HG02884 (cell line): Measurements from ENCODE around the gene DYNC1I1.

Source experiments
- ATAC-seq: cut with Tn5 transposase; IDR thresholded peaks from one replicate; pipeline ENCODE4 v1.9.1; 2021; ENCODE audit warnings: mild to moderate bottlenecking, moderate library complexity; ENCODE audit not compliant: unreplicated experiment

DYNC1I1 gene

DNA sequence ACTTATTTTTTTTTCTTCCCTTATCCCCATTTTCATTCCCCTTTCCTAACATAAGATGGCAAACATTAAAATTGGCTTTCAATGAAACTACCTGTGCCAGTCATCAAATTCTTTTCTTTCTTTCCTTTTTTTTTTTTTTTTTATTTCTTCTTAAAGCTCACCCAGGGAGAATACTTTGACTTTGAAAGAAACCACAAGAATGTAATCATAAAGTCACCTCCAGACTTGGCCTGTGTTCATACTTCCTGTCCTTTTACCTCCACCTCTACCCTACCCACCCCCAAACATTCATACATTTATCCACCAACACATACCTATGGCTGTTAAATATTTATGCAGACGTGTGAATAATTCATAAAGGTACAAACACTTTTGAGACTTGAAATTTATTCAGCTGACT, 295.0 kb downstream of the DYNC1I1 start:
- ATAC-seq, result no peak

DNA sequence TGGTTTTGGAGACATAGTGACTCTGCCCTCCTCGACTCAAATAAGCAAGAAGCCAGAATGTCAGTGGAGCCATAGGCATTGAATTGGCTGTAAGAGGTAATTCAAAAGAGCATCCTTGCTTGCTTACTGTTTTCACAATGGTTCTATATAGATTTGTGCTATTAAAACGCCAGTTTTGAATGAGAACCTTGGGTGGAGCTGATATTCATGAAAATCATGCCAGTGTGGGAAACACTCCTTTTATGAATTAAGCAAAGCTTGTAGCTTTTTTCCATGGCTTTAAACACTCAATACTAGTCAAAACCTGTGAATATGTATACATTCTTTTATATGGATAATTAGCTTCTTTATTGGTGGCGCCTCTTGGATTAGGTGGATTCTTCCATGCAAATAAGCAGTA, 297.0 kb downstream of the DYNC1I1 start:
- no peak for ATAC-seq

DNA sequence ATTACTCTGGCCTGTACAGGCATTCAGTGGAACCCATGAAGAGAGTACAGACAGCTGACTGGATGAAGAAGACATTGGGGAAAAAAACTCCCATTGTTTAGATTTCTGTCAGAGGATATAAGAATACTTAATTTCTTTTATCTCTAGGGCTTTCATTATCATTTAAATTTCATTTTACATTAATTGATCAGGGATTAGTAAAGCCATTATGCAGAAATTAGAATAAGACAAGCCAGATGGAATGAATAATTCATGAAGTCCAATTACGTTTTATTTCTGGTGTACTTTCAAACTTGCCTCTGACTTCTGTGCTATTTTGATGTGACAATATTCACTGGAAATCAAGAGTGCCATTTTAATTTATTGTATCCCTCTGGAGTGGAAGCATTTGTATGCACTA, 302.5 kb downstream of the DYNC1I1 start:
- ATAC-seq, result no peak

DNA sequence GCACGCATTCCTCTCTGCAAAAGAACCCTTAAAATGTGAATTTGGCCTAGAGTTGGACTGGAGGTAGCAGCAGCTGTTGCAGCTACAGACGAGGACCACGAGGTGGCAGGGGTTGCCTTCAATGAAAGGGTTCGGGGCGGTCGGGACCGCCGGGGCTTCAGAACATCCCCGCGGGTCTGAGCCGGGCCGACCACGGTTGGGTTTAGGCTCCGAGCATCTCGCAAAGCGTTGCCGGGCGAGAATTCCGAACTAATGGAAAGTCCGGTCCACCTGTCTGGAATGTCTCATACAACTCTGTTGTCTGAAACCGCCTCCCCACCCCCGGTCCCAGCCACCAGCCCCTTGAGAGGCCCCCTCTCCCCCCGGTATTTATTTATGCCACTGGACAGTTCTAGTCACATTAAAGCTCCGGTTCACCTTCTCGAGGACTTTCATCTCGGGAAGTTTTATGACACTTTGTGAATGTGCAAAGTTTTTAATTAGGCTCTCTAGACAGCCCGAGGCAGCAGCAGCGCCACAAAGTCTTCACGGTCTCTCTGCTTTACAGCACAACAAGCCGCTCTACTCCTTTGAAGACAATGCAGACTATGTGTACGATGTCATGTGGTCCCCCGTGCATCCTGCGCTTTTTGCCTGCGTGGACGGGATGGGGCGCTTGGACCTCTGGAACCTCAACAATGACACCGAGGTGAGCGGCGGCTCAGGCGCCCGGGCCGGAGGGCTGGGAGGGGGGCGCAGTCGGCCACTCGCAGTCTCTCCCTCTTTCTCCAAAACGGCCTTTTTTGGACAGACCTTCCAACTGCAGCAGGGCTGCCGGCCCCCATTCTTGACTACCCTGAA, 303.4 kb downstream of the DYNC1I1 start:
- ATAC-seq, result peak; percentile 91

DNA sequence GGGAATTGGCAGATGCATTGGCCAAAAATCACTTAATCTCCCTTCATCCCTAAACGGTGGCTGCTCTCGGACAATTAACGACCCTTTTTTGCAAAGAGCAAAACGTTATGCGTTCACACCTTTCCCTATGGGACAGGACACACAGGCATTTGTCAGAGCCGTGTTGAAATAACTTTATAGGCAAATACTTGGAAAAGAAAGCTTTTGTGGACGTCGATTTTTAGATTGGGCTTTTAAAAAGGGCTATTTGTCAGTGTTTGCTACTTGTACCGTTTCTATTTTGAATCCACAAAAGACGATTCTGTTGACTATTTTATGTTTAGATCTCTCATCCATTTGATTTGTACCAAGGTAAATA, 304.0 kb downstream of the DYNC1I1 start:
- ATAC-seq, result no peak

DNA sequence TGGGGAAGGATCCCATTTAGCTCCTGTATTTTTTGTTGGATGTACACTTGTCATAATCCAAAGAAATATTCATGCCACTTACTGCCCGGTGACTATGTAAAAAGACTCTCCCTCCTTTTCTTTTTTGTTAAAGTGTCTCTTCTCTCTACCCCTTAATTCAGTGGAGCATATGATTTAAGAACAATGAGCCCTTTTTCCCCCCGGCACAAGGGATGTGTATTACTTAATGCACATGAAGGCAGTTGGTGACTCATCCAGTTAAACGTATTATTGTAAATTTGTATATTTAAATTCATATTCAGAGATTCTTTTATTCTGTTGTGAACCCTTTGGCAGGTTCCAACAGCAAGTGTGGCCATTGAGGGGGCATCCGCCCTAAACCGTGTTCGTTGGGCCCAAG, 307.7 kb downstream of the DYNC1I1 start:
- no peak for ATAC-seq

DNA sequence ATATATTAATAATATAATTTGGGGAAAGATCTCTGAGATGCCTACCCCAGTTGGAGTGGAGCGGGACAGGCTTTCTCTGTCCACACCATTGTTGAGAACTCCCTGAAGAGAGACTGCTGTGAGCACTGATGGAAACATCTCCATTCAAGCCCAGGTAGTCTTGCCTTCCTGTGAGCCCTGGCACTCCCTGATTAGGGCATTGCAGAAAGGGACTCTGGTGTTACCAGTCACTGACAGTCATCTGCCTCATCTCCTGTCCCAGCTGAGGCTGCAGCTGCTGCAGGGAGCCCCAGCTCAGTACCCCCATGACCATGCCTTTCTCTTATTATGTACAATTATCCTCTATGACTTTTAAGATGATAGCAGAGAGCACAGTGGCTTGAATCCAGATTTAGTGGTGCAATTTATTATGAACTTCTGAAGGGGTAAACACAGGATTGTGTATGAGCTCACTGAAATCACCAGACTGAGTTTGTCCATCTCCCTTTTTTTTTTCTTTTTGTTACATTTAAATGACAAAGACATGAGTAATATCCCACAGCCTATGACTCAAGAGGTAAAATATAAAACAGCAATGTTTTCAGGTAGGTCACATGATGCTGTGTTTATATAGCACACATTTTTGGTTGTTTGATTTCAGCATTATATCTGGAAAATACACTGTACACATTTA, 312.7 kb downstream of the DYNC1I1 start:
- no peak for ATAC-seq

DNA sequence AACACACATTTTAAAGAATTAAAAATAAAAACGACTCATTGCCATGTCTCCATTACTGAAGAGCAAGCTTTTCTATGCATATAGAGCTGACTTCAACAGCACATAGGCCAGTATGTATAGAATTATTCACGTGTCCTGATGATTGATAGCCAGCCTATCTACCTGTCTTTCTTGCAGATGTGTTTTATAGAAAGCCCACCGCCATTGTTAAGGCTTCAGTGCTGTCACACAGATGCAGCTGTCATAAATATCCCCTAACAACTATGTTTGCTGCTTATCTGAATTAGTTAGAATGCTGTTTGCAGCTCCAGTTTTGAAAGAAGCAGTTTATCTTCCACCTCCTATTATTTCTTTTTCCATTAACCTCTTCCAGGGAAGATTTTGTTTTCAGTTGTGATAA, 313.6 kb downstream of the DYNC1I1 start:
- ATAC-seq, result no peak

DNA sequence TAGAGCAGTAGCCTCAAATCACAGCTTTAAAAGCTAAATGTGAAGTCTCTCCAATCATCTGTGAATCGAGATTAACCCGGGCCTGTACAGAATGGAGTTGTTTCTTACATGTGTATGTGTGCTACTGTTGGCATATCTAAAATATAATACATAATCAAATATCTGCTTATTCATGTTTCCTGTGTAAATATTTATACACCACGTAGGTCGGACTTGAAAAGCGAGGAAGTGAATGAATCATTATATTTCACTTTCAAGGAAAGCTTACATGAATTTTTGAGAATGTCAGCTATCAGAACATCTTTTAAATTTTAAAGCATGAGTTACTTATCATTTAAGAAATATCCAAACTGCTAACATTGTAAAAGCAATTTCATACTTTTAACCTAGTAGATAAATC, 316.2 kb downstream of the DYNC1I1 start:
- no peak for ATAC-seq

DNA sequence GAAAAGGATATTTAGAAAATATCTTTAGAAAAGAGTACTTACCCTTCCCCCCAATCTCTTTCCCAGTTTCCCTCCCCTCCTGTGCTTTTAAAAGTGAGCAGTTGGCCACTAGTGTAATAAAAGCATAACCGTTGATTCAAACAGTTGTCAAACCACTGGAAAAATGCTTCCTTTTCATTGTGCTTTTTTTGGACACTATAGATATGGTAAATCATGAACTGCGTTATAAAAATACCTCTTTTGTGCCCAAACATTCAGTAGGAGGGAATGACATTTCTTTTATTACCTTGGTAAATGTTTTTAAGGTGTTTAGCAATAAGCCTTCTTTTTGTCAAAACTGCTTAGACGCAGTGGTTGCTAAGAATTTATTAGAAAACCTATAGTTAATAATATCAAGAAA, 317.2 kb downstream of the DYNC1I1 start:
- no peak for ATAC-seq

DNA sequence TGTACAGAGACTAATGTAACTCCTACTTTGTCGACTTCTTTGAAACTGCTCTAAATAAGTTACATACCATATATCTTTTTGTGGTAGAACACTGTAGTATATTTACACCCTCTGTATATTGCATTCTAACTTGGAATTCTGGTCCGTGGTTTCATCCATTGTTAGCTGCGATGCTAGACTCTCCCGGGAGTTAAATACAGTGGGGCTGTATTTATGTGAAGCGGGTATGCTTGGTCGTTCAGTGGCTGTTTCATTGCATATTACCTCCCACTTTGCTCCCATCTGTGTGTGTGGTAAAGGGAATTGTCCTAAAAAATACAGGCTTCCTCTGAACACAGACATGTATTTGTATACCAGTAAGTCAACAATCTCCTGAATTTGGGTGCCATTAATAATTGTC, 318.4 kb downstream of the DYNC1I1 start:
- no peak for ATAC-seq

DNA sequence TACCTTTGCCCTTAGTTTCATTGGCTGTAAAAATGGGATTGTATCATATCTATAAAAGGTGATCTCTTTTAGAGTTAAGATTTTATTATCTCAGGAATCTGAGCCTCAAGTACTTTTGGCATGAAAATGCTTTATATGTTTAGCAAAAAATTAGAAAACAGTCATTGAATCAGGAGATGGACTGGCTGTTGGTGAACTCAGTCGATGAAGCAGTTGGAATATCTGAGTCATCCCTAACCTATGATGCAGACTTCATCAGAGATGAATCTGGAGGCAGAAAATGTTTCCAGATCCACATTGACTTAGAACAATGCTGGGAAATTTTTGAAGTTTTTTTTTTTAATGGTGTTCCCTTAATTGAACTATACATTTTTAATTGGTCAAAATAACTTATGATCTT, 321.1 kb downstream of the DYNC1I1 start:
- no peak for ATAC-seq

DNA sequence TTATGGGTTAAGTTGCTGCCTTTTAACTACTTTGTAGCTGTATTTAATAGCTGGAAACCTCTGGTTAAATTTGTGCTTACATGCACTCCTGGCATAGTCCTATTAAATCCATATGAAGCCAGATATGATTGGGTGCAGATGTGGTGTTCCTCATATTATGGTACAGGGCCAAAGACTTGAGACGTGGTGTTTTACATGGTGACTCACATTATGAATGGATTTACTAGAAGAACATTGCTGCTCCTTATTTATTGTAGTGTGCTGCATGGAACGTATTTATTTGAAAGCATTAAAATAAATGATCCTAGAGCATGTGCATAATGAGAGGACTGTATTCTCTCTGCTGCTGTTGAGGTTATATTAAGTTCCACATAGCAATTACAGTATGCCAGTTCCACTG, 325.5 kb downstream of the DYNC1I1 start:
- ATAC-seq, result no peak

DNA sequence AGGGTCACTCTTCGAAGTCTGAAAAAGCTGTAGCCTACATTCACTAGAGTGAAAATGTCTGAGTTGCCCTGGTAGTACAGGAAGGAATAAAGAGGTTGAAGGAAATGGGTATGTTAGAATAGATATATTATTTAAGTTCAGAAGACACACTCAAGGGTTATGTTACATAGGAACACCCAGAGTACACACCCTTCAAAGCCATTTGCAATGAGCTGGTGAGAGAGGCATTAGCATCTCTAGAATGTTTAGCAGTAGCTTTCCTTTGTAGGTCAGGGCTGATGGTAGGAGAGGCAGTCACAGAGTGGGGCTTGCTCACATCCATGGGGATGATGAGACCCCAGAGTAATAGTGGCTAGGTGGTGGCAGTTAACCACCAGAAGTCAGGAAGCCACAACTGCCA, 328.4 kb downstream of the DYNC1I1 start:
- ATAC-seq, result no peak

DNA sequence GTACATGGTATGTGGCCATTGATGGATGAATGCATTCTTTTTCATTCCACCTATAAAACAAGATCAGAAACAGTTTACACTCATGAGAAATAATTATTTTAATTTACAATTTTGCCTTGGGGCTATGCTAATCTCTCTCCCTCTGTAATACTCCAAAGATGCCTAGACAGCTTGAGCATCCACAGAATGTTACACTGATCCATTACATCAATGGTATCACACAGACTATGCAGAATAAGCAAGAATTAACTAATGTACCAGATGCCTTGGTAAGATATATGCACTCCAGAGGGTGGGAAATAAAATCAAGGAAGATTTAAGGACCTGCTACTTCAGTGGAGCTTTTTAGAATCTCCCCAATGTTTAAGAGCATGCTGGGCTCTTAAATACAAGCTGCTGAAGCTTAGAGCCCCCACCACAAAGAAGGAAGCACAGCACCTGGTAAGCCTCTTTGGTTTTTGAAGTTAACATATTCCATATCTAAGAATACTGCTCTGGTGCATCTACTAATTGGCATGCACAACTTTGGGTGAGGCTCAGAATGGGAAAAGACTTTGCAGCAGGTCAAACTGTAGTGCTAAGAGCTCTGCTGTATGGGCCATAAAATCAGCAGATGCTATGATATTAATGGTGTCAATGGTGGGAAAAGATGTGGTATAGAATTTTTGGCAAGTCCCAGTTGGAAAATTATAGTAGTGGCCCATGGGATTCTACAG, 329.9 kb downstream of the DYNC1I1 start:
- no peak for ATAC-seq

DNA sequence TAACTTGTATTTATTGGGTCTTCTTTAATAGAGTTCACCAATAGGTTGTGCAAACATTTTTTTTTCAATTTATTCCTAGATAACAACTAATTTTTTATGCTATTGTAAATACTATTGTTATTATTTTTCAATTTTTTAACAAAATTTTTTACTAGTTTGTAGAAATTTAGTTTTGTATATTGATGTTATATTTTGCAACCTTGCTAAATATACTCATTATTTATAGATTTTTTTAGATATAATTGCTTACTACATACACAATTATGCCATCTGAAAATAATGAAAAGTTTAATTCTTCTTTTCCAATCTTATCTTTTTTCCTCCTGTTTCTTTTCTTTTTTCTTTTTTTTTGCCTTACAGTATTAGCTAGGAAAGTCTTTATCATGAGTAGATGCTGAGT, 332.6 kb downstream of the DYNC1I1 start:
- ATAC-seq, result no peak

DNA sequence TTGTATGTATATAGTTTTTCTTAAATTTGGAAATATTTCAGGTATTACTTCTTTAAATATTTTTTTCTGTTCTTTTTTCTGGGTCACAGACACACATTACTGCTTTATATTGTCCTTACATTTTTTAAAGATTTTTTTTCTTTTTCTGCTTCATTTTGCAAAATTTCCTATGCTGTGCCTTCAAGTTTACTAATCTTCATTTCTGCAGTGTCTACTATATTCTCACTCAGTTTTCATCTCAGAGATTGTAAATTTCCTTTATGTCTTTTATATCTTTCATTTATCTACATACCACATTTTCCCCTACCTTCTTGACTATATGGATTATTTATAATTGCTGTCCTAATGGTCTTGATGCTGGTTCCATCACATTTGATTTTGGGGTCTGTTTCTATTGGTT, 339.1 kb downstream of the DYNC1I1 start:
- ATAC-seq, result no peak

DNA sequence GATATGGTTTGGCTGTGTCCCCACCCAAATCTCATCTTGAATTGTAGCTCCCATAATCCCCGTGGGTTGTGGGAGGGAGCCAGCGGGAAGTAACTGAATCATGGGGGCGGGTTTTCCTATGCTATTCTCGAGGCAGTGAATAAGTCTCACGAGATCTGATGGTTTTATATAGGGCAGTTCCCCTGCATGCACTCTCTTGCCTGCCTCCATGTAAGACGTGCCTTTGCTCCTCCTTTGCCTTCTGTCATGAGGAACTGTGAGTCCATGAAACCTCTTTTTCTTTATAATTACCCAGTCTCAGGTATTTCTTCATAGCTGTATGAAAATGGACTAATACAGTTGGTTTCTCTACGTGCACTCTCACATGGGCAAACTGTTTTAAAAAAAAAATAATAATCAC, 341.8 kb downstream of the DYNC1I1 start:
- ATAC-seq, result no peak

DNA sequence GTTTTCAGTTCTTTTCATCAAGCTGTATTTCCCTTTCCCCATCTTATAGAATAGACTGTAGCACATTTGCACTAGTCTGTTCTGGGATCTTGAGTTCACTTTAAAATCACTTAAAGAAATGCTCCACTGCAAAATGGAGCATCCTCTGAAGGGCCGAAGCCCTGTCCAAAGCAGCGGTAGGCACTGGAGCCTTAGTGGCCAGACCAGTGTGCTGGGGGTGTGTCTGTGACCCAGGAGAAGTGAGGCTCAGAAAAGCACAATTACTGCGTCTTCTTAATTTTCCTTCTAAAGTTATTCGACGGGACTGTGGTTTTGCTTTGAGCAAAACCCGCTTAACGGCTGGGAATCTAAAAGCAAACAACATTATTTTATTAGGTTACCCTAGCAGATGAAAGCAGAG, 343.8 kb downstream of the DYNC1I1 start:
- no peak for ATAC-seq

DNA sequence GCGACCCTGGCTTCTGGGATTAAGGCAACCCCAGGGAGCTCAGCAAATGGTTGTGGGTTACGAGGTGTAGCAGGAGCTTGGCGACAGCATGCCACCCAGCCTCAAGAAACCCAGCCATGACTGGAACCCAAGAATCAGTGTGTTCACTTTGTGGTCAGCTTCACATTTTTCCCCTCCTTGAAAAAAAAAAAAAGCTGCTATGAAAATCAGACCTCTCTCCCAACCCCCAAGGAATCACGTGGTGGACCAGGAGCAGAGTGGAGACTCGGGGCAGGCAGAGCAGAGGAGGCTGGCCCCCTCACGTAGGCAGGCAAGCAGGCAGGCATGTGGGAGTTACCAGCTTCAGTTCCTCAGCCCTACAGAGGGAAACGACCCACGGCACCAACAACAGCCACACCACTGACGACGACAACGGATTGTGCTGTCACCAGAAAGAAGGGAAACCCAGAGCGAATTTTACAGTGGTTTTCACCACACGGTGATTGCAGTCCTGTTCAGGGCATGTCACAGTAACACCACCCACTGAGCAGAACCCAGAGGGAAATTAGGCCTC, 346.2 kb downstream of the DYNC1I1 start:
- ATAC-seq, result no peak

DNA sequence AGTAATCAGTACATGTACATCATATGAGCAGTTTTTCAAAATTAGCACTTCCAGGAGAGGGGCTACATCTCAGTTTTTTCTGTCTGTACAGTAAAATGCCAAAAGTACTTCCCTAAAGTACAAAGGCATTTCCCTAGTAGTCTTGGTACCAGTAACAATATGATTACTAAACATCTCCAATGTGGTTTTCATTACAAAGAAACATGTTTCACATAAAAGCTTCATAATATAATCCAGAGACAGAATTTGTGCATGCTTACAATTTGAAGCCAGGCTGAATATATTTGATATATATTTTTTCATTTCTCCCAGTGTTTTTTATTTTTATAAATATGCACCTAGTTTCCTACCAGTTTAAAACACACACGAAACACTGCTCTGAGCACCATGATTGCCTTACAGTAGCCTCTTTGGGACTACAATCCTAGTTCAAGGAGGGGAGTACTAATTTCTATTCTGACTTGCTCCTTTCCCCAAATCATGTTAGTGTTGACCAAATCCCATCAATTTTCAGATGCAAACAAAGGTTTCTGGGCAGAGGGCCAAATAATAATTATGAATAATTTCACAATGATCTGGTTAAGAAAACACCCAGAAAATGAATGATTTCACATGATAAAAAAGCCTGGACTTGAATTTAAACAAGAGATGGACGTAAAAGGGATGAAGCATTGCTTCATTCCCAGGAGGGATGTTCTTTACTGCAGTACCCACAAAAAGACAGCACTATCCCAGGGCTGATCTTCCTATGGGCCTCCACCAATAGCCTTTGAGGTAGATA, 348.3 kb downstream of the DYNC1I1 start:
- ATAC-seq, result no peak
